Fibroblast of upper back skin (primary cell): ENCODE data around the gene CREB3L1.

Experiments
- DNase-seq: peaks from one replicate; pipeline ENCODE4 v3.0.0-alpha.2; 2013

CREB3L1 gene

GRCh38 chr11:46347637-46348311 is 70.3 kb downstream of the CREB3L1 start:
- DNase-seq = no peak

- DNase-seq = no peak
Measured at GRCh38 chr11:46348566-46349401, 71.3 kb downstream of the CREB3L1 start.

GRCh38 chr11:46350695-46351094 is 73.2 kb downstream of the CREB3L1 start:
- DNase-seq = no peak

GRCh38 chr11:46351148-46351547 is 73.7 kb downstream of the CREB3L1 start:
- DNase-seq = no peak

GRCh38 chr11:46351606-46352005 is 74.1 kb downstream of the CREB3L1 start:
- no peak for DNase-seq

- no peak for DNase-seq
Measured at GRCh38 chr11:46352063-46352841, 74.8 kb downstream of the CREB3L1 start.

GRCh38 chr11:46353698-46354097 is 76.2 kb downstream of the CREB3L1 start:
- DNase-seq = no peak

- peak; percentile 72 for DNase-seq
Measured at GRCh38 chr11:46356924-46357482, 79.5 kb downstream of the CREB3L1 start.

- no peak for DNase-seq
Measured at GRCh38 chr11:46357483-46357936, 80.0 kb downstream of the CREB3L1 start.

- DNase-seq = no peak
Measured at GRCh38 chr11:46359953-46360352, 82.5 kb downstream of the CREB3L1 start.

GRCh38 chr11:46360878-46361277 is 83.4 kb downstream of the CREB3L1 start:
- no peak for DNase-seq

GRCh38 chr11:46361283-46362155 is 84.1 kb downstream of the CREB3L1 start:
- DNase-seq = peak; percentile 38

GRCh38 chr11:46362156-46363030 is 84.9 kb downstream of the CREB3L1 start:
- no peak for DNase-seq

- DNase-seq = no peak
Measured at GRCh38 chr11:46363031-46363407, 85.6 kb downstream of the CREB3L1 start.

GRCh38 chr11:46363455-46364005 is 86.1 kb downstream of the CREB3L1 start:
- DNase-seq = no peak

- DNase-seq = no peak
Measured at GRCh38 chr11:46364056-46364455, 86.6 kb downstream of the CREB3L1 start.

- DNase-seq = no peak
Measured at GRCh38 chr11:46364791-46365190, 87.3 kb downstream of the CREB3L1 start.

- no peak for DNase-seq
Measured at GRCh38 chr11:46366260-46366659, 88.8 kb downstream of the CREB3L1 start.

GRCh38 chr11:46366661-46367161 is 89.2 kb downstream of the CREB3L1 start:
- no peak for DNase-seq

- peak; percentile 49 for DNase-seq
Measured at GRCh38 chr11:46367244-46367915, 89.9 kb downstream of the CREB3L1 start.
